H1 (cell line): ENCODE measurements around the gene WDR35. TPM values are rescaled to one million over a fixed set of nuclear protein-coding genes. Genes with fewer than 3 reads are reported as not detected.

Source experiments
- CHD1 ChIP-seq: IDR thresholded peaks from 2 replicates; pipeline ENCODE4 v1.6.1; 2012; ENCODE audit warnings: low read depth, low read length, improper control_type of control experiment
- RAD21 ChIP-seq, 2 experiments: IDR thresholded peaks in 1 of 2; conservative IDR thresholded peaks in 1 of 2; 2 replicates each; pipeline ENCODE4 v1.6.1; 2011; ENCODE audit warnings: low read depth in 2 of 2, low read length in 2 of 2, improper control_type of control experiment in 1 of 2, inconsistent platforms in 1 of 2, mild to moderate bottlenecking in 1 of 2, moderate library complexity in 1 of 2
- SP4 ChIP-seq: IDR thresholded peaks from 2 replicates; pipeline ENCODE4 v1.6.1; 2012; ENCODE audit warnings: low read length, inconsistent platforms
- polyA plus RNA-seq, 7 experiments: library from polyadenylated mRNA; depleted of rRNA in 3 of 7; stranded (reverse) in 5 of 7; unstranded in 2 of 7; fragments of >200 nt in 5 of 7; fragments of 200-250 nt in 2 of 7; gene quantifications; 1 replicate in 5 of 7; 2 replicates in 1 of 7; 4 replicates in 1 of 7; pipeline versions ENCODE4 v1.2.1 to v1.2.3, GENCODE V29; 2011 to 2013; ENCODE audit warnings: missing spikeins in 2 of 7, mixed read lengths in 2 of 7
- total RNA-seq: library from RNA; stranded (reverse); fragmentation: NEBNext Ultra II Directional; extraction: Animal tissue kit (Norgen Biotek cat#: 25700); gene quantifications from 2 replicates; pipeline ENCODE4 v1.2.1, GENCODE V29; 2021
- TF ChIP-seq, protein P1 (sequence below): IDR thresholded peaks from 2 replicates; pipeline ENCODE4 v1.6.1; 2011; ENCODE audit warnings: low read length, improper control_type of control experiment
- TF ChIP-seq, protein P2 (sequence below): fragments of 300-600 bp; sonication (generic); IDR thresholded peaks from 2 replicates; pipeline ENCODE4 v1.7.1; 2012; ENCODE audit warnings: low read length, moderate library complexity, mild to moderate bottlenecking, inconsistent platforms; ENCODE audit not compliant: insufficient replicate concordance

The WDR35 gene
- total and polyA plus RNA-seq, 2 of the 8 experiments (the other 6 are each of a cell fraction or from before 2014, with no cell fraction given) = 9.0 to 25.5 TPM

DNA sequence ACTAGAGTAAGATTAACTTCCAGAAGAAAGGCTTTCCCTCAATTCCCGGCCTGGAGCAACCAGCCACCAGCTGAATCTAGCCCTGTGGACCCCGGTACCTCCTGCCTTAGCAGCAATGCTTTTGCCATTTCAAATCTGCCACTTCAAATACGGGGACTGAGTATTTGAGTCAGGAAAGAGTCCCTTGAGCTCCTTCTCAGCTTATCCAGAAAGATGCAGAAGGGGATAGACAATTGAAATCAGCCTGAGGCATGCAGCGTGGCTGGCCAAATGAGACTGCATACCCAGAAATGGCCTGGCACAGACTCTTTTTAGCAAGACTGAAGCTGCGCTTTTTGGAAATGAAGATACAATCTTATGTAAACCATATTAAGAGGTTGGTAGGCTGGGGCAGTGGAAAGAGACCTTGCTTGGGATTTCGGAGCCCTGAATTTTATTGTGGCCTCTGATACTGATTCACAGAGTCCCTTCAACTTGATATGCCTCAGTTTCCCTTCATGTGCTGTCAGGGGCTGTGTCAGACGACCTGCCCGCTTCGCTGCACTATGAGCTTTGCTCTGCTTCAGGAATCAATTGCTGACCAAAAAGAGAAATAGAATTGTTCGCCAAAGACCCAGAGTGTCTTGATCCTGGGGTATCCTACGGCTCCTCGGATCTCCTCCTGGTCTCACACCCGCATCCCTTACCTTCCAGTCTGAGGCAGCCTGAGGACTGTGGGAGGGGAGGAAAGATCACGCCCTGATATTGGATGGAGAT lies 21.5 kb upstream of the WDR35 start (continued):
- TF ChIP-seq, protein P1, sequence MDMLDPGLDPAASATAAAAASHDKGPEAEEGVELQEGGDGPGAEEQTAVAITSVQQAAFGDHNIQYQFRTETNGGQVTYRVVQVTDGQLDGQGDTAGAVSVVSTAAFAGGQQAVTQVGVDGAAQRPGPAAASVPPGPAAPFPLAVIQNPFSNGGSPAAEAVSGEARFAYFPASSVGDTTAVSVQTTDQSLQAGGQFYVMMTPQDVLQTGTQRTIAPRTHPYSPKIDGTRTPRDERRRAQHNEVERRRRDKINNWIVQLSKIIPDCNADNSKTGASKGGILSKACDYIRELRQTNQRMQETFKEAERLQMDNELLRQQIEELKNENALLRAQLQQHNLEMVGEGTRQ = no peak
- TF ChIP-seq CHD1 (no peak), SP4 (no peak), RAD21 (IDR thresholded peaks at IDR 0.05 in 1 of 2, conservative IDR thresholded peaks at IDR 0.05 in 1 of 2; ENCODE audit: low read depth in 2 of 2, low read length in 2 of 2) (no peak)
- TF ChIP-seq, protein P2, sequence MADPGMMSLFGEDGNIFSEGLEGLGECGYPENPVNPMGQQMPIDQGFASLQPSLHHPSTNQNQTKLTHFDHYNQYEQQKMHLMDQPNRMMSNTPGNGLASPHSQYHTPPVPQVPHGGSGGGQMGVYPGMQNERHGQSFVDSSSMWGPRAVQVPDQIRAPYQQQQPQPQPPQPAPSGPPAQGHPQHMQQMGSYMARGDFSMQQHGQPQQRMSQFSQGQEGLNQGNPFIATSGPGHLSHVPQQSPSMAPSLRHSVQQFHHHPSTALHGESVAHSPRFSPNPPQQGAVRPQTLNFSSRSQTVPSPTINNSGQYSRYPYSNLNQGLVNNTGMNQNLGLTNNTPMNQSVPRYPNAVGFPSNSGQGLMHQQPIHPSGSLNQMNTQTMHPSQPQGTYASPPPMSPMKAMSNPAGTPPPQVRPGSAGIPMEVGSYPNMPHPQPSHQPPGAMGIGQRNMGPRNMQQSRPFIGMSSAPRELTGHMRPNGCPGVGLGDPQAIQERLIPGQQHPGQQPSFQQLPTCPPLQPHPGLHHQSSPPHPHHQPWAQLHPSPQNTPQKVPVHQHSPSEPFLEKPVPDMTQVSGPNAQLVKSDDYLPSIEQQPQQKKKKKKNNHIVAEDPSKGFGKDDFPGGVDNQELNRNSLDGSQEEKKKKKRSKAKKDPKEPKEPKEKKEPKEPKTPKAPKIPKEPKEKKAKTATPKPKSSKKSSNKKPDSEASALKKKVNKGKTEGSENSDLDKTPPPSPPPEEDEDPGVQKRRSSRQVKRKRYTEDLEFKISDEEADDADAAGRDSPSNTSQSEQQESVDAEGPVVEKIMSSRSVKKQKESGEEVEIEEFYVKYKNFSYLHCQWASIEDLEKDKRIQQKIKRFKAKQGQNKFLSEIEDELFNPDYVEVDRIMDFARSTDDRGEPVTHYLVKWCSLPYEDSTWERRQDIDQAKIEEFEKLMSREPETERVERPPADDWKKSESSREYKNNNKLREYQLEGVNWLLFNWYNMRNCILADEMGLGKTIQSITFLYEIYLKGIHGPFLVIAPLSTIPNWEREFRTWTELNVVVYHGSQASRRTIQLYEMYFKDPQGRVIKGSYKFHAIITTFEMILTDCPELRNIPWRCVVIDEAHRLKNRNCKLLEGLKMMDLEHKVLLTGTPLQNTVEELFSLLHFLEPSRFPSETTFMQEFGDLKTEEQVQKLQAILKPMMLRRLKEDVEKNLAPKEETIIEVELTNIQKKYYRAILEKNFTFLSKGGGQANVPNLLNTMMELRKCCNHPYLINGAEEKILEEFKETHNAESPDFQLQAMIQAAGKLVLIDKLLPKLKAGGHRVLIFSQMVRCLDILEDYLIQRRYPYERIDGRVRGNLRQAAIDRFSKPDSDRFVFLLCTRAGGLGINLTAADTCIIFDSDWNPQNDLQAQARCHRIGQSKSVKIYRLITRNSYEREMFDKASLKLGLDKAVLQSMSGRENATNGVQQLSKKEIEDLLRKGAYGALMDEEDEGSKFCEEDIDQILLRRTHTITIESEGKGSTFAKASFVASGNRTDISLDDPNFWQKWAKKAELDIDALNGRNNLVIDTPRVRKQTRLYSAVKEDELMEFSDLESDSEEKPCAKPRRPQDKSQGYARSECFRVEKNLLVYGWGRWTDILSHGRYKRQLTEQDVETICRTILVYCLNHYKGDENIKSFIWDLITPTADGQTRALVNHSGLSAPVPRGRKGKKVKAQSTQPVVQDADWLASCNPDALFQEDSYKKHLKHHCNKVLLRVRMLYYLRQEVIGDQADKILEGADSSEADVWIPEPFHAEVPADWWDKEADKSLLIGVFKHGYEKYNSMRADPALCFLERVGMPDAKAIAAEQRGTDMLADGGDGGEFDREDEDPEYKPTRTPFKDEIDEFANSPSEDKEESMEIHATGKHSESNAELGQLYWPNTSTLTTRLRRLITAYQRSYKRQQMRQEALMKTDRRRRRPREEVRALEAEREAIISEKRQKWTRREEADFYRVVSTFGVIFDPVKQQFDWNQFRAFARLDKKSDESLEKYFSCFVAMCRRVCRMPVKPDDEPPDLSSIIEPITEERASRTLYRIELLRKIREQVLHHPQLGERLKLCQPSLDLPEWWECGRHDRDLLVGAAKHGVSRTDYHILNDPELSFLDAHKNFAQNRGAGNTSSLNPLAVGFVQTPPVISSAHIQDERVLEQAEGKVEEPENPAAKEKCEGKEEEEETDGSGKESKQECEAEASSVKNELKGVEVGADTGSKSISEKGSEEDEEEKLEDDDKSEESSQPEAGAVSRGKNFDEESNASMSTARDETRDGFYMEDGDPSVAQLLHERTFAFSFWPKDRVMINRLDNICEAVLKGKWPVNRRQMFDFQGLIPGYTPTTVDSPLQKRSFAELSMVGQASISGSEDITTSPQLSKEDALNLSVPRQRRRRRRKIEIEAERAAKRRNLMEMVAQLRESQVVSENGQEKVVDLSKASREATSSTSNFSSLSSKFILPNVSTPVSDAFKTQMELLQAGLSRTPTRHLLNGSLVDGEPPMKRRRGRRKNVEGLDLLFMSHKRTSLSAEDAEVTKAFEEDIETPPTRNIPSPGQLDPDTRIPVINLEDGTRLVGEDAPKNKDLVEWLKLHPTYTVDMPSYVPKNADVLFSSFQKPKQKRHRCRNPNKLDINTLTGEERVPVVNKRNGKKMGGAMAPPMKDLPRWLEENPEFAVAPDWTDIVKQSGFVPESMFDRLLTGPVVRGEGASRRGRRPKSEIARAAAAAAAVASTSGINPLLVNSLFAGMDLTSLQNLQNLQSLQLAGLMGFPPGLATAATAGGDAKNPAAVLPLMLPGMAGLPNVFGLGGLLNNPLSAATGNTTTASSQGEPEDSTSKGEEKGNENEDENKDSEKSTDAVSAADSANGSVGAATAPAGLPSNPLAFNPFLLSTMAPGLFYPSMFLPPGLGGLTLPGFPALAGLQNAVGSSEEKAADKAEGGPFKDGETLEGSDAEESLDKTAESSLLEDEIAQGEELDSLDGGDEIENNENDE = no peak
